Cerebellar cortex (tissue), 1 donor: ENCODE results near the gene PGR.

ENCODE experiments used
- DNase-seq: peaks from one replicate; pipeline ENCODE4 v3.0.0-alpha.2; 2015; ENCODE audit warnings: low spot score

PGR gene

DNA sequence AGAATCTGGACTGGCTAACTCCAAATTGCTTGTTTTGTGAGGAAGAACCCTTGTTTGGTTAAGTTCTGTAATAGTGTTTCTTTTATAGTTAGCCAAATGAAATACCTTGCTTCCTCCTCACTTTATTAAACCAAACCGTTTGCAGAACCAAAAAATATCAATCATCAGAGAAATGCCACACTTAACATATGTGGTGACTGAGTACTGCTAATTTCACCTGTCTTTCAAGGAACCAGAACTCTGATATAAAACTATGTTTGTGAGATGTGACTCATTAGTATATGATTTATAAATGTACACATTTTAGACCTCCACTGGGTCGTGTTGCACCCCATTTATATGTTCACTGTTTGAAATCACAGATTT lies 119.9 kb downstream of the PGR start:
- no peak for DNase-seq

DNA sequence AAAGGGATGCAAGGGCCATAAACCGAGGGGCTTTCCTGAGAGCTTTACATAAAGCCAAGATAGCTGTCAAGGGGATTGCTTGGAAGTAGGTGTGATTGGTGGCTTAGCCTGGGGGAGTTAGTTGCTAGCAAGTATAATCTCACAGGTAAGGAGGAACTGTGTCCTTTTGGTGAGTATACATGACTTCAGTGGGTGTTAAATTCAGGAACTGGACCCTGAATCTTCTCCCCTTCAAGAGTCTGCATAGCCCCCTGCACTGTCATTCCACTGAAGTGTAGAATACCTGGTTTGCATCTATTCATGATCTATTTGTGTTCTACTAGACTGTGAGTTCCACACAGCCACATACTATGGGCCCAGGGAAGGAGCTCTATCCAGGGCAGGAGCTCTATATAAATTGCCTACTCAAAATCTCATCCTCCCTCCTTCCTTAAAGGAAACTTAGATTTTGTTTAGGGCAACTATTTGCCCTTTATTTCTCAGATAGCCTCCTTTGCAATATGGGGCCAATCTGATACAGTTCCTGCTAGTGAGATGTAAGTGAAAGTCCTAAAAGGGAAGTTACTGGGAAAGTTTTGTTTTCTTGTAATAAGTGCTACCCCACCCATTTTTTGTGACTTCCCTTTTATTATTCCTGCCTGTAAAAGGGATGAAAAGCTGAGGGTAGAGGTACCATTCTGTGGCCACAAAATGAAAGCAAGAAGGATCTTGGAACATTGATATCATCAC lies 120.5 kb downstream of the PGR start:
- DNase-seq = no peak

DNA sequence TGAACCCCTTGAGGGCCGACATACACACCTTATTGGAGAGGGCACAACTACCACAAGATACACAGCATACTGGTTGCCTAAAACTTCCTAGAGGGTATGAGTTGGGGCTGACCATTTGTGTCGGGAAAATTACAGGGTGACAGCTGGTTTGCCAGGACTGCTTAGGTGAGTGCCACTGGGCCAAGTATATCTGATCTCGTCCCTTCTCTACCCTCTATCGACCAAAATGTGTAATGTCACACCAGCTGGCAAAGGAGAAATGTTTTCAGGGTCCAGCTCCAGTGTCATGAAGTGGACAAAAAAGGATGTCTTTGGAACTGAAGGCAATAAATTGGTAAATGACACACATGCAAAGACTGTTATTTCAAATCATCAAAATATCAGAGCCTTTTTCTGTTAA lies 126.1 kb downstream of the PGR start:
- no peak for DNase-seq

- DNase-seq = no peak
Observed at GRCh38 chr11:100999756-101000155, 129.9 kb downstream of the PGR start.

DNA sequence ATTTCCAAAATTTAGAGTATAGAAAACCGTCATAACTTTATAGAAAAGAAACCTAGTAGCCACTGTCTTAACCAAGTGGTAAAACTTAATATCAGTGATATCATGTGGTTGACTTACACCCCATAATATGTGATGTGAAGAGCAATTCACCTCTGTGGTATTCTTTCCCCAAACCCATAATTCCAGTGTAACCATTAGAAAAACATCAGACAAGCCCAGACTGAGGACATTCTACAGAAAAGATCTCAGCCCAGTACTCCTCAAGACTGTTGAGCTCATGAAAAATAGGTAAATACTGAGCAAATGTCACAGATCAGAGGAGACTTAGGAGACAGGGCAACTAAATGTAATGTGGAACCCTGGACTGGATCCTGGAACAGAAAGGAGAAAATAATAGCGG lies 134.6 kb downstream of the PGR start:
- DNase-seq = no peak

DNA sequence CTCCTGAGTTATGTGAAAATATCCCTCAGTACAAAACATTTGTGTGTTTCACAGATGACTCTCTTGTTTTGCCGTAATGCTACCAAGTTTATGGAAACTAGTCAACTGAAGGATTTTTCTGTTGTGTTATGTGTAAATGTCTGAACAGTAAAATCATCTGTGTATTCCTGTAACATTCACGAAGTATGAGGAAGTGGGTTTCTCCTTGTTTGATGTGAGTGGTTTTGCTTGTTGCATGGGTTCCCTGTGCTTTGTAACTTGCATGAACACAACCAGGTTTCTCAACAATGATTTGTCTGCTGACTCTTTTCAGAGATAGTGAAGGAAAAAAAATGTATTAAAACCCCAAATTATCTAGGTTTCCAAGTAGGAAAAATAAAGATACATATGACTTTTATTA lies 138.1 kb downstream of the PGR start:
- no peak for DNase-seq

DNA sequence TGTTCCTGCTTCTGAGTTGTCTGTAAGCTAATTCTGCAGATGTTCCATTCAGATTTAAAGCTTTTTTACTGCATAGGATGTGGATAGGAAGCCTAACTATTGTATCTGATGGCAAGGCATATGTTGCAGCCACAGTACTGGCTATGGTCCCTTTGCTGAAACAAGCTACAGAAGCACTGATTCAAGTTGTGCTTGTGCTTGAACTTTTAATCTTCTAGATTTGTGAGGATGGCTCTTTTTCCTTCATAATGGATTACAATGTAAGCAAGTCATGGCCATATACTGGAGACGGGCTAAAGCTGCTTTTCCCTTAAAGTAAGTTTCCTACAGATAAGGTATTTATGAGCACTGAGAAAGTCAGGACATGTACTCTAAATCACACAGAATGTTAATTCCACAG lies 138.7 kb downstream of the PGR start:
- no peak for DNase-seq

DNA sequence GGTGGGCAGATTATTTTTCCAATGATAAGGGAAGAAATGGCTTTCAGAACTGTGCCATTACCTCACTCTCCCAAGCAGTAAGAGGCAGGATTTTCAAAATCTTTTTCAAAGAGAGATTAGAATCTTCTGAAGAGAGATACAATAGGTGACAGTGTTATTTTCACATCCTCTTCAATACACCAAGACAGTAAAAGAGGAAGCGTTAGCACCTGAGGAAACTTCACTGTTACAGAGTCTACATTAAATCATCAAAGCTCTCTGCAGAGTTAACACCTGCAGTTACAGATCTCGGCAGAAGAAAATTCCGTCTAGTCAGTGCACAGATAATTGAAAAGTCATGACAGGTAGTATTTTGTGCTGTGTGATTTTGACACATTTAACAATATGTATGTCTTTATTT lies 144.9 kb downstream of the PGR start:
- DNase-seq = no peak

DNA sequence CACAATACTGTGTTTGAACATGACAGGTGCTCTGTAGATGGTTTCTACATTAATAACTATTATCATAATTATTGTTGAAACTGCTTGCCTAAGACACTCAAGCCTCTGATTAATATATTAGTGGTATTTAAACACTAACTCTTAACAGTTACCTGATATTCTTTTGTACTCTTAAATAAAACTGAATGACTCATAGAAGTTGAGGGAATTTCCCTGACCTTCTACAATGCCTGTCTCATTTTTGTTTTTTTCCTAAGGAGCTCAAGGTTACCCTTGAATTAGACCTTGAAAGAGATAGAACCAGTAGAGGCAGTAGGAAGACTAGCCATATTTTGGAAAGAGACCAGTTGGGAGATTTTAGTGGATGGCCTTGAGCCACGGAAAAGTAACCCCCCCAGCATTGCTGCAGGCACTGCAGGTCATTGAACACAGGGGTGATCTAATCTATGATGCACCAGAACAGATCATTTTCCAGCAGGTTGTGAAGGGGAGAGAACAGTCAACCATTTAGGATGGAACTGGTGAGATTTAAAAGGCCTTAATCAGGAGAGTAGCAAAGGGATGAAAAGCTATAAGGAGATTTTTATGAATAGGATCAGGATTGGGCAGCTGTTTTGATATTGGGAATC lies 148.3 kb downstream of the PGR start:
- no peak for DNase-seq

DNA sequence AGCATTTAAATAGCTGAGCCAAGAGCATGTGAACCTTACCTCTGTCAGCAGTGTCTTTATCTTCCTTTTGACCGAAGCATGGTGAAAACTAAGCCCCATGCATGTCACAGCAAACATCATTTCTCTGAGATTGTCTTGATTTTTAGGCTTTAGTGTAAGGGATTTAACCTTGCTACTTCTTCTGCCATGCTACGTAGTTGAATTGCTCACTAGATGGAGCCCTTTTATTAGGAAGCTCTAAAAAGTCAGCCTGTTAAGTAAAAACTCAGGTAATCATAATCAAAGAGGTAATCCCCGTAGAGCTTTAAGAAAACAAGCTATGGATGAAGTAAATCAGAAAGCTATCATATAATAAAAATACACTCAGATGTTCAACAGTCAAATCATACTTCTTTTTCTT lies 149.5 kb downstream of the PGR start:
- DNase-seq = peak; percentile 4
